A549 treated with AZD2906 at 1 μM for 4 hours (cell line): ENCODE measurements around the gene IFFO2. TPM values are rescaled to one million over a fixed set of nuclear protein-coding genes. Genes with fewer than 3 reads are reported as not detected.

Experiments
- total RNA-seq: library from RNA; stranded (reverse); fragments of 200-300 nt; extraction: Qiagen RNA extraction; gene quantifications from 5 replicates; pipeline ENCODE4 v1.2.3, GENCODE V29; 2022

Gene IFFO2
- 5.6 to 7.6 TPM (median 6.8 TPM) in 5 replicates for total RNA-seq

DNA sequence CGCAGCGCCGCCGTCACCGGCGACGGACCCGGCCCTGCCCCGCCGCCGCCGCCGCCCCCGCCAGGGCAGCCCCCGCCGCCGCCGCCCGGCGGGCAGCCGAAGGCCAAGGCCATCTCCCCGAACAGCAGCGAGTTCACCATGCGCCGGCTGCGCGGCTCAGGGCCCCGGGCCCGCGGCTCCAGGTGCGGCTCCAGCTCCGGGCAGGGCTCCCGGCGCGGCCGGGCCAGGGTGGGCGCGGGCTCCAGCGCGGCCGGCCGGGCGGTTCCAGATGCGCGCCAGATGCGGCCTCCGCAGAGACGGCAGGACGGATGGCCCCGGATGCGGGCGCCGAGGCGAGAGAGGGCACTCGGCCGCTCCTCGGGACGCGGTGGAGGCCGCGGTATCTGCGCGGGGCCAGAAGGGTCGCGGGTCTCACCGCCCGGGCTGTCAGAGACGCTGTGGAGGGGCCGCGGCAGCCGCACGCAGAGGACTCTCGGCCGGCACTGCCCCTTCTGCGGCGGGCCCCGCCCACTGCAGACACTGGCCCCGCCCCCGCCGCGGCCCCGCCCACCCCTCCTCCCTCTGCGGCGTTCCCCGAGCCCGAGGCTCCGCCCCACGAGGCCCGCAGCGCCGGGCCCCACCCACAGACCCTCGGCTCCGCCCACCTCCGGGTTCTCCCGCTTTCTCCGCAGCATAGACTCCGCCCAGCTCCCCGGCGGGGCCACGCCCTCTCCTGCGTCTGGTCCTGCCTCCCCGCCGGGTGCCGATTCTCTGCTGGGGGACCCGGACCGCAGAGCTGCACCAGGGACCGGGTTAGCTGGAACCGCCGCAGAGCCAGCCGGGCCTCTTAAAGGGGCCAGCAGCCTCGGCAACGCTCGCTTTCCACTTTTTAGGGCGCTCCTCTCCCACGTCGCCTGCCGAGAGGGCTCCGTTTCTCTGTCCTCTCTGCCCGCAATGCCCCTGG lies at the start of gene IFFO2:
Gene IFFO2, minus strand, starts transcription at position 484 of the 943 bp plus-strand sequence. Its CDS starts 344 bp downstream, at position 140.

DNA sequence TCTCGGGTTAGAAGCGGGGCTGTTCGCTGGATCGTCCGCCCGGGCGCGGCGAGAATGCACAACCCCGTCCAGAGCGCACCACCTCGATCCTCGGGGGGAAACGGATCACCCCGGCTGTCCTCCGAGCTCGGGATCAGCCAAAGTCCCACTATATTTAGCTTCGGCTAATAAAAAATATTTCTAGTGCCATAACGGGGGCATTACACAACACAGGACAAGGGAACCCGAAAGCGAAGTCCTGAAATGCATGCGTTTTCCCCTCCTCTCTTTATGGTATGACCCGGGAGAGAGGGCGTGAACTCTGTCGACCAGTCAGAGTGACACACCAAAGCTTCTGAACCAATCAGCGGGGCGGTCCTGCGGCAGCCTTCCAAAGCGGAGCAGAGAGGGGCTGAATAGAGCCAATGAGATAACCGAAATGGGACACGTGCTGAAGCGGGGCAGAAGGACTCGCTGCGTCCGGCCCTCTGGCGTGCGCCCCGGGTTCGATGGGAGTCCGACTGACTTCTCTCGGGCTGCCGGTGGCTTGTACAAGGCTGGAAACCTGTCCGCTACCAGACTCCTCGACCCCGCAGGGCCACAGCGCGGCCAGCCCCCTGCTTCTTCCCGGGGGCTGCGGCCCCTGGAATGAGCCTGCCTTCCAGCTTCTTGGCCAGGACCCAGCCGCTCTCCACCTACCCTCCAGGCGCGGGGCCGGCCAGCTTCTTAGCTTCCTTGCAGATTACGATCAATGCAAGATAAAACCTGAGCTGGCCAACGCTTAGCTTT lies 53.8 kb downstream of the IFFO2 start, which contains the start of gene ALDH4A1:
Gene ALDH4A1, minus strand, starts transcription at position 33 of the 768 bp plus-strand sequence. Its CDS starts 32 bp downstream, at position 1.

DNA sequence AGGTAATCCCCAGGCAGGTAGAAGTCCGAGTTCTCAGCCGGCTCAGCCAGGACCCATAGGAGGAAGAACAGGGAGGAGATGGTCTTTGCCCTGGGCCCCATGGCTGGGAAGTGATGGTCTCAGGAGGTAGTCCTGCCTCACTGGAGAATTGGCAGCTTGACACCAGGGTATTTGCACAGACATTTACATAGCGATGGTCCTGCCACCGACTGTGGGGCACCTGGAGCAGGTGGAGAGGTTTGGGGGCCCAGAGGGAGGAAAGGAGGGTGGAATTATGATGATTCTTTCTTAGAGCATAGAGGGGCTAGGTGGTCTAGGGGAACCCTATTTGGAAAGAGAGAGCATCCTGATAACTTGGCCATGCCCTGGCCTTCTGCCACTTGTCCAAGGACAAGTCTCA lies 96.9 kb downstream of the IFFO2 start, which contains the start of gene TAS1R2:
Gene TAS1R2, minus strand, starts transcription at position 101 of the 400 bp plus-strand sequence. Its CDS starts 0 bp downstream, at position 101.

Other genes with a start within 250 kb of the IFFO2 start
- not detected in 5 replicates for gene TAS1R2, start 97.0 kb downstream of the IFFO2 start, total RNA-seq
- gene ALDH4A1, start 54.1 kb downstream of the IFFO2 start, total RNA-seq: 11.9 to 14.5 TPM (median 13.9 TPM) in 5 replicates